Measurements from ENCODE around the gene CMTM8. TPM values are rescaled to one million over a fixed set of nuclear protein-coding genes. Genes with fewer than 3 reads are reported as not detected.

CMTM8 gene
- total RNA-seq, 1 donor: not detected

GRCh38 chr3:32323604-32324003 lies 85.1 kb downstream of the CMTM8 start:
- no peak overlapping the region for H3K4me3 ChIP-seq (ENCODE audit: low read depth, low read length)
- no peak for TF ChIP-seq CTCF (IDR thresholded peaks at IDR 0.05; ENCODE audit: insufficient read depth, low read depth, low read length)
- DNase-seq (ENCODE audit: low read depth): no peak

GRCh38 chr3:32325201-32325600 lies 86.7 kb downstream of the CMTM8 start:
- no peak for DNase-seq (ENCODE audit: low read depth)
- no peak for TF ChIP-seq CTCF (IDR thresholded peaks at IDR 0.05; ENCODE audit: insufficient read depth, low read depth, low read length)
- no peak overlapping the region for H3K4me3 ChIP-seq (ENCODE audit: low read depth, low read length)

- TF ChIP-seq CTCF (IDR thresholded peaks at IDR 0.05; ENCODE audit: insufficient read depth, low read depth, low read length): no peak
- no peak for DNase-seq (ENCODE audit: low read depth)
- H3K4me3 ChIP-seq (ENCODE audit: low read depth, low read length): no peak overlapping the region
These were observed 87.4 kb downstream of the CMTM8 start for GRCh38 chr3:32325927-32326326.

GRCh38 chr3:32326795-32327194 lies 88.3 kb downstream of the CMTM8 start:
- H3K4me3 ChIP-seq (ENCODE audit: low read depth, low read length): no peak overlapping the region
- TF ChIP-seq CTCF (IDR thresholded peaks at IDR 0.05; ENCODE audit: insufficient read depth, low read depth, low read length): no peak
- DNase-seq (ENCODE audit: low read depth): no peak

GRCh38 chr3:32334675-32335074 lies 96.2 kb downstream of the CMTM8 start:
- TF ChIP-seq CTCF (IDR thresholded peaks at IDR 0.05; ENCODE audit: insufficient read depth, low read depth, low read length): peak; percentile 38
- no peak overlapping the region for H3K4me3 ChIP-seq (ENCODE audit: low read depth, low read length)
- peak; percentile 10 for DNase-seq (ENCODE audit: low read depth)

GRCh38 chr3:32335365-32336112 lies 97.1 kb downstream of the CMTM8 start:
- no peak for TF ChIP-seq CTCF (IDR thresholded peaks at IDR 0.05; ENCODE audit: insufficient read depth, low read depth, low read length)
- no peak for DNase-seq (ENCODE audit: low read depth)
- no peak overlapping the region for H3K4me3 ChIP-seq (ENCODE audit: low read depth, low read length)

- DNase-seq (ENCODE audit: low read depth): no peak
- no peak for TF ChIP-seq CTCF (IDR thresholded peaks at IDR 0.05; ENCODE audit: insufficient read depth, low read depth, low read length)
- H3K4me3 ChIP-seq (ENCODE audit: low read depth, low read length): no peak overlapping the region
These were observed 97.6 kb downstream of the CMTM8 start for GRCh38 chr3:32336113-32336498.

Data from fibroblast of villous mesenchyme (primary cell).